ENCODE data around the gene RHEBL1.

RHEBL1 gene

GRCh38 chr12:49025463-49025862, 44.3 kb downstream of the RHEBL1 start:
- Mint-ChIP-seq H3K4me3 (no peak overlapping the region), H3K4me1 (no peaks in the 10 kb centered on the region), H3K9me3 (no peaks in the 10 kb centered on the region), H3K27me3 (ENCODE audit: low read depth) (no peaks in the 10 kb centered on the region), H3K27ac (peak overlapping the region in 1 of 3 experiments; percentile 2), H3K36me3 (ENCODE audit: low read depth) (peaks cover 61% of the 10 kb centered on the region)
- TF ChIP-seq, protein P1, sequence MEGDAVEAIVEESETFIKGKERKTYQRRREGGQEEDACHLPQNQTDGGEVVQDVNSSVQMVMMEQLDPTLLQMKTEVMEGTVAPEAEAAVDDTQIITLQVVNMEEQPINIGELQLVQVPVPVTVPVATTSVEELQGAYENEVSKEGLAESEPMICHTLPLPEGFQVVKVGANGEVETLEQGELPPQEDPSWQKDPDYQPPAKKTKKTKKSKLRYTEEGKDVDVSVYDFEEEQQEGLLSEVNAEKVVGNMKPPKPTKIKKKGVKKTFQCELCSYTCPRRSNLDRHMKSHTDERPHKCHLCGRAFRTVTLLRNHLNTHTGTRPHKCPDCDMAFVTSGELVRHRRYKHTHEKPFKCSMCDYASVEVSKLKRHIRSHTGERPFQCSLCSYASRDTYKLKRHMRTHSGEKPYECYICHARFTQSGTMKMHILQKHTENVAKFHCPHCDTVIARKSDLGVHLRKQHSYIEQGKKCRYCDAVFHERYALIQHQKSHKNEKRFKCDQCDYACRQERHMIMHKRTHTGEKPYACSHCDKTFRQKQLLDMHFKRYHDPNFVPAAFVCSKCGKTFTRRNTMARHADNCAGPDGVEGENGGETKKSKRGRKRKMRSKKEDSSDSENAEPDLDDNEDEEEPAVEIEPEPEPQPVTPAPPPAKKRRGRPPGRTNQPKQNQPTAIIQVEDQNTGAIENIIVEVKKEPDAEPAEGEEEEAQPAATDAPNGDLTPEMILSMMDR (IDR thresholded peaks at IDR 0.05; ENCODE audit: unreplicated experiment in 3 of 3): no peak

- Mint-ChIP-seq H3K4me1 (peaks cover 4% of the 10 kb centered on the region), H3K27ac (no peak overlapping the region), H3K27me3 (ENCODE audit: low read depth) (no peaks in the 10 kb centered on the region), H3K9me3 (no peaks in the 10 kb centered on the region), H3K36me3 (ENCODE audit: low read depth) (peaks cover 55% of the 10 kb centered on the region), H3K4me3 (no peak overlapping the region)
- TF ChIP-seq, protein P1 (IDR thresholded peaks at IDR 0.05; ENCODE audit: unreplicated experiment in 3 of 3): no peak
Observed at GRCh38 chr12:49024543-49024942, 45.2 kb downstream of the RHEBL1 start.

DNA sequence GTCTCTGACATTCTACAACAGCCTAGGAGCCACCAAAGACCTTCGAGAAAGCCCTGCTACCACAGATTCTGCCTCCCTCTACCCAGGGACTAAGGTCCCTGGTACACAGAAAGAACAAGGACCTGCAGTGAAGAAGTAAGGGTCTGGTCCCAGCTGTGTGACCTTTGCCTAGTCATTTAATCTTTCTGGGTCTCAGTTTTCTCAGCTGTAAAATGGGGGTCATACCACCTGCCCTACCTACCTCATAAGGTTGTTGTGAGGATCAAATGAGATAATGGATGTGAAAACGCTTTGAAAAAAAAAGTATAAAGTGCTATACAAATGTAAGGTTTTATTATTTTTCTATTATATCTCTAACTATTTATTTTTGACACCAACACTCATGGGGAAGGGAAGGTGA, 46.0 kb downstream of the RHEBL1 start:
- Mint-ChIP-seq H3K27ac (no peak overlapping the region), H3K4me3 (no peak overlapping the region), H3K4me1 (peaks cover 10% of the 10 kb centered on the region), H3K36me3 (ENCODE audit: low read depth) (peaks cover 48% of the 10 kb centered on the region), H3K27me3 (ENCODE audit: low read depth) (no peaks in the 10 kb centered on the region), H3K9me3 (no peaks in the 10 kb centered on the region)
- TF ChIP-seq, protein P1 (IDR thresholded peaks at IDR 0.05; ENCODE audit: unreplicated experiment in 3 of 3): no peak

DNA sequence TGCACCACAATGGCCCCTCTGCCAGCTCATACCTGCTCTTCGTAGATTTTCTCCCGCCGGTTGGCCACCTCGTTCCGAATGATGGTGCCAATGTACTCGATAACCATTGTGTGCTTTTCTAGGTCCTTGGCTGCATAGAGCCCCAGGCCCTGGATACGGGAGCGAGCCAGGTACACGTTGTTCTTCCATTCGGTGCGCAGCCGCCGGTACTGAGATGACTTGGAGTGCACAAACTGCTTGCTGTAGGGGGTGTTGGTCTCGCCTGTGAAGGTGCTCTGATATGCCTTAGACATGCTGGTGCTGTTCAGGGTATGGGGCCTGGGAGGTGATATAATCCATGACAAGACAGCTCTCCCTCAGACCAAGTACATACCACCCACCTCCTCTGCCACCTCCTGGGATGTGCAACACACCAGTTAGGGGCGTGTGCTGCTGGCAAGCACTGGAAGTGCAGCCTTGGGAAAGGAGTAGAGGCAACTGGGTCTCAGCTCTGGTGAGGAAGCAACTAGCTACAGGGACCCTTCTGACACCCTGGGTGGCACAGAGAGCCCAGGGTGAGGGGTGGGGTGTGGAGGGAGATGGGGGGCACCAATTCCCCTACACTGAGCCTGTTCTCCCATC, 47.1 kb downstream of the RHEBL1 start:
- no peaks in the 10 kb centered on the region for H3K27me3 Mint-ChIP-seq (ENCODE audit: low read depth)
- peak overlapping the region in 1 of 3 experiments; percentile 29 for H3K4me3 Mint-ChIP-seq
- peaks cover 37% of the 10 kb centered on the region for H3K36me3 Mint-ChIP-seq (ENCODE audit: low read depth)
- no peaks in the 10 kb centered on the region for H3K9me3 Mint-ChIP-seq
- H3K27ac Mint-ChIP-seq: no peak overlapping the region
- peaks cover 16% of the 10 kb centered on the region for H3K4me1 Mint-ChIP-seq
- TF ChIP-seq, protein P1 (IDR thresholded peaks at IDR 0.05; ENCODE audit: unreplicated experiment in 3 of 3): no peak

DNA sequence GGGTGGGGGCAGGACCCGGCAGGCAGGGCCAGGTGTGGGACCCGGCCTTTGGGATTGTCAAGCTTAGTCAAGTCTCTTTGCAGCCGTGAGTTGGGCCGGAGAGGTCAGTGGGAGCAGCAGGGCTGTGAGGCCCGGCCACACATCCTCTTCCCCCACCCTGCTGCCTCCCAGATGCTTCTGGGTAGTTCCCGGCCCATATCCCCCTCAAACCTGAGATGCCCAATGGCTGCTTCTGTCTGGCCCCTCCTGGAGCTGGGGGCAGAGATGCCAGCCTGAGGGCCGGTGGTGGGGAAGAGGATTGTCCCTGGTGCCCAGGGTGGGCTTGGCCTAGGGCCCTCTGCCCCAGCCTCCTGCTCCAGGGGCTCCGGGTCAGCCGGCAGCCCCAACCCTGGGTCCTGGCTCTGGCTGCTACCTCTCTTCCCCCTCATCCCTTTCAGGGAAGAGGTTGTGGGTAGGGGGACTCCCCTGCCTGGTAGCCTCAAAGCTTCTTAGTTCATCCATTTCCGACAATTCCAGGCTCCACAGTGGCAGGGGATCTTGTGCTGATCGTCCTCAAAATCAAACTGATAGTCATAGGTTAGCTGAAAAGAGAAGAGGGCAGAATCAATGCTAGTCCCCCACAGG, 48.4 kb downstream of the RHEBL1 start:
- Mint-ChIP-seq H3K4me3 (no peak overlapping the region), H3K4me1 (peaks cover 24% of the 10 kb centered on the region), H3K27ac (no peak overlapping the region), H3K9me3 (no peaks in the 10 kb centered on the region), H3K27me3 (ENCODE audit: low read depth) (no peaks in the 10 kb centered on the region), H3K36me3 (ENCODE audit: low read depth) (peaks cover 37% of the 10 kb centered on the region)
- TF ChIP-seq, protein P1 (IDR thresholded peaks at IDR 0.05; ENCODE audit: unreplicated experiment in 3 of 3): no peak

- Mint-ChIP-seq H3K27ac (no peak overlapping the region), H3K27me3 (ENCODE audit: low read depth) (no peaks in the 10 kb centered on the region), H3K9me3 (no peaks in the 10 kb centered on the region), H3K36me3 (ENCODE audit: low read depth) (peaks cover 31% of the 10 kb centered on the region), H3K4me1 (peaks cover 31% of the 10 kb centered on the region), H3K4me3 (no peak overlapping the region)
- TF ChIP-seq, protein P1 (IDR thresholded peaks at IDR 0.05; ENCODE audit: unreplicated experiment in 3 of 3): no peak
Observed at GRCh38 chr12:49020441-49020840, 49.3 kb downstream of the RHEBL1 start.

Data from nephron (organoid).